Mesenchymal stem cell (in vitro differentiated cells and primary cell): ENCODE results near the gene MACROD2.

Experiments used
- DNase-seq: peaks from one replicate; pipeline ENCODE4 v3.0.0-alpha.2; 2013
- H2AFZ ChIP-seq: one replicate; pipeline ENCODE4 v1.6.1; 2013; ENCODE audit warnings: low read depth, mild to moderate bottlenecking, control low read depth, inconsistent platforms, low read length, moderate library complexity
- H2AK5ac ChIP-seq: 2 replicates; pipeline ENCODE4 v1.6.1; 2013; ENCODE audit warnings: low read length, moderate library complexity, mild to moderate bottlenecking, inconsistent platforms; ENCODE audit not compliant: severe bottlenecking
- H2BK120ac ChIP-seq: one replicate; pipeline ENCODE4 v1.6.1; 2013; ENCODE audit warnings: low read depth, mild to moderate bottlenecking, inconsistent platforms, low read length, moderate library complexity
- H2BK12ac ChIP-seq, 2 experiments: one replicate each; pipeline ENCODE4 v1.6.1; 2013; ENCODE audit warnings: inconsistent platforms in 2 of 2, low read length in 2 of 2, mild to moderate bottlenecking in 2 of 2, moderate library complexity in 2 of 2, control low read depth in 1 of 2
- H2BK15ac ChIP-seq: one replicate; pipeline ENCODE4 v1.6.1; 2013; ENCODE audit warnings: mild to moderate bottlenecking, low read depth, inconsistent platforms; ENCODE audit not compliant: poor library complexity, severe bottlenecking
- H2BK5ac ChIP-seq: 2 replicates; pipeline ENCODE4 v1.6.1; 2013; ENCODE audit warnings: low read depth, mild to moderate bottlenecking, low read length, control low read depth, inconsistent platforms; ENCODE audit not compliant: poor library complexity, severe bottlenecking
- H3K14ac ChIP-seq, 2 experiments: one replicate each; pipeline ENCODE4 v1.6.1; 2013; ENCODE audit warnings: inconsistent platforms in 2 of 2, low read length in 2 of 2, control low read depth in 1 of 2, mild to moderate bottlenecking in 1 of 2, moderate library complexity in 1 of 2
- H3K18ac ChIP-seq, 2 experiments: one replicate each; pipeline ENCODE4 v1.6.1; 2013; ENCODE audit warnings: inconsistent platforms in 2 of 2, low read length in 2 of 2, control low read depth in 1 of 2, low read depth in 1 of 2, mild to moderate bottlenecking in 1 of 2
- H3K23ac ChIP-seq, 2 experiments: one replicate each; pipeline ENCODE4 v1.6.1; 2013; ENCODE audit warnings: inconsistent platforms in 2 of 2, low read length in 2 of 2, mild to moderate bottlenecking in 2 of 2, moderate library complexity in 2 of 2, control low read depth in 1 of 2
- H3K27ac ChIP-seq: 2 replicates; pipeline ENCODE4 v1.5.1; 2013; ENCODE audit warnings: mild to moderate bottlenecking, moderate library complexity, low read length, control low read depth, inconsistent platforms; ENCODE audit not compliant: poor library complexity, severe bottlenecking
- H3K27me3 ChIP-seq, 2 experiments: 2 replicates each; pipeline versions ENCODE4 v1.6.1 to v1.7.0; 2013; ENCODE audit warnings: low read length in 2 of 2, mild to moderate bottlenecking in 2 of 2, moderate library complexity in 2 of 2, control low read depth in 1 of 2, inconsistent platforms in 1 of 2; ENCODE audit not compliant: control insufficient read depth in 1 of 2, insufficient read depth in 1 of 2
- H3K36me3 ChIP-seq, 2 experiments: 2 replicates each; pipeline versions ENCODE4 v1.6.1 to v1.7.0; 2013; ENCODE audit warnings: low read length in 2 of 2, control low read depth in 1 of 2, inconsistent platforms in 1 of 2, low read depth in 1 of 2, mild to moderate bottlenecking in 1 of 2; ENCODE audit not compliant: insufficient read depth in 2 of 2, control insufficient read depth in 1 of 2
- H3K4ac ChIP-seq, 2 experiments: one replicate each; pipeline ENCODE4 v1.6.1; 2013; ENCODE audit warnings: inconsistent platforms in 2 of 2, low read length in 2 of 2, mild to moderate bottlenecking in 2 of 2, moderate library complexity in 2 of 2, control low read depth in 1 of 2, low read depth in 1 of 2
- H3K4me1 ChIP-seq: 2 replicates; pipeline ENCODE4 v1.6.1; 2013; ENCODE audit warnings: low read depth, low read length, control low read depth; ENCODE audit not compliant: control insufficient read depth, insufficient read depth
- H3K4me2 ChIP-seq: 2 replicates; pipeline ENCODE4 v1.6.1; 2013; ENCODE audit warnings: low read length, mild to moderate bottlenecking, inconsistent platforms; ENCODE audit not compliant: poor library complexity, severe bottlenecking
- H3K4me3 ChIP-seq, 2 experiments: 2 replicates each; pipeline versions ENCODE4 v1.5.1 to v1.7.0; 2013; ENCODE audit warnings: low read length in 2 of 2, mild to moderate bottlenecking in 2 of 2, control low read depth in 1 of 2, low read depth in 1 of 2; ENCODE audit not compliant: insufficient read depth in 1 of 2
- H3K79me1 ChIP-seq: replicated peaks from 2 replicates; pipeline ENCODE4 v1.6.1; 2013; ENCODE audit warnings: mild to moderate bottlenecking, control low read depth, low read length, inconsistent platforms; ENCODE audit not compliant: poor library complexity, severe bottlenecking
- H3K9ac ChIP-seq: 2 replicates; pipeline ENCODE4 v1.7.0; 2013; ENCODE audit warnings: mild to moderate bottlenecking, low read length, moderate library complexity
- H3K9me3 ChIP-seq: 2 replicates; pipeline ENCODE4 v1.7.0; 2013; ENCODE audit warnings: mild to moderate bottlenecking, low read length; ENCODE audit not compliant: control insufficient read depth
- H4K8ac ChIP-seq: one replicate; pipeline ENCODE4 v1.6.1; 2013; ENCODE audit warnings: inconsistent platforms, mild to moderate bottlenecking, low read length, moderate library complexity
- H4K91ac ChIP-seq: one replicate; pipeline ENCODE4 v1.6.1; 2013; ENCODE audit warnings: mild to moderate bottlenecking, low read length, inconsistent platforms
- whole genome bisulfite sequencing: methylation state at CpG from one replicate; pipeline ENCODE4 v1.1.7; 2013; ENCODE audit warnings: mixed read lengths; 5-methylcytosine and 5-hydroxymethylcytosine counted together

Gene MACROD2

DNA sequence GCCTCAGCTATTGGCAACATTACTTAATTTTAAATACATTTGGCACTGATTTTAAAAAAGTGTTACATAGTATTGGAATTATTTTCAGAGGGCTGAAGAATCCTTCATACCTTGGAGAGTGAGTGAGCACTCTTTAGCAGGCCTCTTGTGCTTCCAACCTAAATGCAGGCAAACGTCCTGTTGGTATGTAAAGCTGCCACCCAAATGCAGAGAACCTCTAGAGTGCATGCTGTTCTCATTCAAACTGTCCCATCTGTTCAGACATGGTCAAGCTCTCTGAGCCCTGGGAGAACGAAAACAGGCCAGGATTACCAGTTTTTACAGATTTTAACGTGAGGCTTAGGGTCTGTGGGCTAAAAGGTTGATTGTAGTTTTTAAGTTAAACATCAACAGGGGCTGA lies 720.1 kb downstream of the MACROD2 start:
- WGBS = 76% methylated on average over 3 of the region's 3 CpGs
- peaks cover 1% of the 10 kb centered on the region for H3K4me1 ChIP-seq

DNA sequence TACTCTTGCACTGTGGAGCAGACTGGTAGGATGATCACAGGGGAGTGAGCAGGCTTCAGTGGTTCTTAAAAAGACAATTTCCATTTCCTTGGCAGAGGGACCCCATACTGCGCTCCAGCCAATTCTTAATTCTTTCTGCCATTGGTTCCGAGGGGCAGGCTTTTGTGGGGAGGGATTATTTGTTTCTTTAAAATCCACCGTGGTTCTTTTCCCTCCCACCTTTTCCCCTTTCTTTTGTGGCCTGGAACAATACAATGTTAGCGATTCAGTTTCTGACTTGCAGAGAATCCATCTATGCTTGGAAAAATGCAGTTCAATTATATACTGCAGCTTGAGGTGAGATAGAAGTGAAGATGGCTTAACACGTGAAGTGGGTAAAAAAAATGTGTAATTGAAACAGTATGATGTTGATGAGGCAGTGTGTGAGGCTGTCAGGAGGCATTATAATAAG lies 721.1 kb downstream of the MACROD2 start:
- Histone ChIP-seq H3K36me3 (no peaks in the 10 kb centered on the region), H2BK12ac (no peak overlapping the region), H2AK5ac (peak overlapping the region; percentile 21), H3K4me2 (no peak overlapping the region), H3K27ac (no peak overlapping the region), H3K4me3 (no peak overlapping the region), H2AFZ (no peak overlapping the region), H2BK15ac (no peak overlapping the region), H3K14ac (no peak overlapping the region), H3K79me1 (no peaks in the 10 kb centered on the region), H3K23ac (no peak overlapping the region), H3K9ac (no peak overlapping the region), H3K9me3 (no peaks in the 10 kb centered on the region), H3K4ac (no peak overlapping the region), H2BK5ac (no peak overlapping the region), H3K4me1 (peaks cover 1% of the 10 kb centered on the region), H4K91ac (no peak overlapping the region), H3K18ac (no peak overlapping the region), H3K27me3 (no peaks in the 10 kb centered on the region), H2BK120ac (no peak overlapping the region), H4K8ac (no peak overlapping the region)
- 44% methylated on average over 3 of the region's 5 CpGs for WGBS
- DNase-seq = no peak

More for the DNA sequence above, 720.1 kb downstream of the MACROD2 start:
- Histone ChIP-seq H3K4me3 (no peak overlapping the region), H3K4me2 (no peak overlapping the region), H3K79me1 (no peaks in the 10 kb centered on the region), H3K9me3 (no peaks in the 10 kb centered on the region), H3K14ac (no peak overlapping the region), H3K9ac (no peak overlapping the region), H2BK15ac (no peak overlapping the region), H2BK120ac (no peak overlapping the region), H2AFZ (no peak overlapping the region), H2AK5ac (no peak overlapping the region), H3K4ac (no peak overlapping the region), H3K18ac (no peak overlapping the region), H3K36me3 (no peaks in the 10 kb centered on the region), H3K27ac (no peak overlapping the region), H4K91ac (no peak overlapping the region), H2BK12ac (no peak overlapping the region), H4K8ac (no peak overlapping the region), H3K27me3 (no peaks in the 10 kb centered on the region), H3K23ac (no peak overlapping the region), H2BK5ac (no peak overlapping the region)
- DNase-seq = no peak

DNA sequence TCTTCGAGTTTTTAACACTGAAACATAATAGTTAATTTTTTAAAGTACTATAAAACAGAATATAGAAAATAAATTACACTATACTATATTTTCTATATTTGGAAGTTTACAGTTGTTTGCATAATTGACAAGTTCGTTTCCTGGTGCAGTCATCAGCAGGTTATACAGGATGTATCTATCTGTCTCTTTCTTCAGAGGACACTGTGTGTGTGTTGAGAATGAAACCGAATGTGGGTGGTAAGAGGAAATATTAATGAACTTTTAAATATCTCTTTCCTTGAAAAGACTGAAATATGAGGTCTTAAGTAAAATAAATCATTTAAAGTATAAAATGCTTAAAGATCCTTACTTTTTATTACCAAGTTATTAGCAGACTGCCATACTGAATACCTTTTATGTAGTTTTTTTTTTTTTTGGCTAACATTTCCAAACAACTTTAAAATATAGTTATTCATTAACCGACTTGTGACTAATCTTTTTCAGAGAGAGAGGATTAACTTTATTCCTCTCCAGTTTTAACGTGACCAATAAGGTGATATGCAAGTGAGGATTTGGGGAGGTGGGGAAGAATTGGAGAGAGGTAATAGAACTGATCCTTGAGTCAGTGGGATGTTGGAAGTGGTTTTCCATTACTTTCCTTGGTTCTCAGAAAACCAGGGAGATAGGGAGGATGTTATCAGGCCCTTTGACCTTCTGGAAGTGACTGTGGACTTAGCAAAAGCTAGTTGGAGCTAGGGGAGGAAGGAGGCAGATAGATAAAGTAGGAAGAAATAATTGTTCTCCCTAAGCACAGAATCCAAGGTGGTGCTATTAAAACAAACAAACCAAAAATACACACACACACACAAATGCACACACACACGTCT lies 722.1 kb downstream of the MACROD2 start:
- Histone ChIP-seq H2AK5ac (no peak overlapping the region), H2AFZ (no peak overlapping the region), H2BK15ac (no peak overlapping the region), H3K9ac (no peak overlapping the region), H4K91ac (no peak overlapping the region), H2BK120ac (no peak overlapping the region), H3K9me3 (no peaks in the 10 kb centered on the region), H2BK5ac (no peak overlapping the region), H2BK12ac (no peak overlapping the region), H3K23ac (no peak overlapping the region), H3K4me1 (peaks cover 1% of the 10 kb centered on the region), H3K36me3 (no peaks in the 10 kb centered on the region), H4K8ac (no peak overlapping the region), H3K14ac (no peak overlapping the region), H3K27ac (no peak overlapping the region), H3K4me2 (peak overlapping the region; percentile 16), H3K4ac (no peak overlapping the region), H3K18ac (no peak overlapping the region), H3K4me3 (no peak overlapping the region), H3K27me3 (no peaks in the 10 kb centered on the region), H3K79me1 (no peaks in the 10 kb centered on the region)
- 74% methylated on average over 4 of the region's 6 CpGs for WGBS
- no peak for DNase-seq

DNA sequence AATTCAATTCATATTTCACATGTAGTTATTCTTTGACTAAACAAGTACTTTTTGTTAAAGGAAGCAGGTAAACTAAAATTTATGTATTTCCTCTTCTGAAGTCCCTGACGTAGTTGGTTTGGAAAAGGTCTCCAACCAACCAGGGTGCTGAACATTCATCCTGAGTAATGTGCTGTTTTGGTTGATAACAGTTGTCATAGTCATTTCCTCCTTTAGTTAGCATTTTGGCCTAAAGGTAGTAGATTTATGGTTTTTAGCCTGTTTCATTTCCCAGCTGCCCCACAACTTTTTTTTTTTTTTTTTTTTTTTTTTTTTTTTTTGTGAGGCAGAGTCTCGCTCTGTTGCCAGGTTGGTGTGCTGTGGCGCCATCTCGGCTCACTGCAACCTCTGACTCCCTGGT lies 724.9 kb downstream of the MACROD2 start:
- Histone ChIP-seq H3K23ac (no peak overlapping the region), H3K27ac (no peak overlapping the region)
- WGBS = 86% methylated on average over 4 of the region's 4 CpGs

More for the DNA sequence above, 724.9 kb downstream of the MACROD2 start:
- H4K8ac ChIP-seq = no peak overlapping the region
- H3K4me2 ChIP-seq = no peak overlapping the region
- no peak overlapping the region for H2BK12ac ChIP-seq
- H3K4ac ChIP-seq = no peak overlapping the region
- H3K4me3 ChIP-seq = no peak overlapping the region
- no peak overlapping the region for H2BK15ac ChIP-seq
- H2BK120ac ChIP-seq = no peak overlapping the region
- H2AK5ac ChIP-seq = no peak overlapping the region
- H4K91ac ChIP-seq = no peak overlapping the region
- H3K4me1 ChIP-seq = peaks cover 1% of the 10 kb centered on the region
- H3K14ac ChIP-seq = no peak overlapping the region
- H3K9me3 ChIP-seq = no peaks in the 10 kb centered on the region
- H3K36me3 ChIP-seq = no peaks in the 10 kb centered on the region
- H2AFZ ChIP-seq = no peak overlapping the region
- H3K18ac ChIP-seq = no peak overlapping the region
- H3K27me3 ChIP-seq = no peaks in the 10 kb centered on the region
- H2BK5ac ChIP-seq = no peak overlapping the region
- DNase-seq = no peak
- no peak overlapping the region for H3K9ac ChIP-seq
- H3K79me1 ChIP-seq = no peaks in the 10 kb centered on the region
